Stimulated activated CD4-positive, alpha-beta T cell treated with anti-CD3 and anti-CD28 coated beads, Interleukin-1b, Interleukin-23, amount 100 ng/mL, for 48 hours (primary cell): ENCODE results near the gene KLK7.
"Not testable (repeated sequence)": the region's sequence is repeated elsewhere in the genome, so short reads cannot be mapped to it uniquely, and the experiment has no call there.

Source experiments
- DNase-seq: peaks from one replicate; pipeline ENCODE4 v3.0.0-alpha.2; 2020

The KLK7 gene

DNA sequence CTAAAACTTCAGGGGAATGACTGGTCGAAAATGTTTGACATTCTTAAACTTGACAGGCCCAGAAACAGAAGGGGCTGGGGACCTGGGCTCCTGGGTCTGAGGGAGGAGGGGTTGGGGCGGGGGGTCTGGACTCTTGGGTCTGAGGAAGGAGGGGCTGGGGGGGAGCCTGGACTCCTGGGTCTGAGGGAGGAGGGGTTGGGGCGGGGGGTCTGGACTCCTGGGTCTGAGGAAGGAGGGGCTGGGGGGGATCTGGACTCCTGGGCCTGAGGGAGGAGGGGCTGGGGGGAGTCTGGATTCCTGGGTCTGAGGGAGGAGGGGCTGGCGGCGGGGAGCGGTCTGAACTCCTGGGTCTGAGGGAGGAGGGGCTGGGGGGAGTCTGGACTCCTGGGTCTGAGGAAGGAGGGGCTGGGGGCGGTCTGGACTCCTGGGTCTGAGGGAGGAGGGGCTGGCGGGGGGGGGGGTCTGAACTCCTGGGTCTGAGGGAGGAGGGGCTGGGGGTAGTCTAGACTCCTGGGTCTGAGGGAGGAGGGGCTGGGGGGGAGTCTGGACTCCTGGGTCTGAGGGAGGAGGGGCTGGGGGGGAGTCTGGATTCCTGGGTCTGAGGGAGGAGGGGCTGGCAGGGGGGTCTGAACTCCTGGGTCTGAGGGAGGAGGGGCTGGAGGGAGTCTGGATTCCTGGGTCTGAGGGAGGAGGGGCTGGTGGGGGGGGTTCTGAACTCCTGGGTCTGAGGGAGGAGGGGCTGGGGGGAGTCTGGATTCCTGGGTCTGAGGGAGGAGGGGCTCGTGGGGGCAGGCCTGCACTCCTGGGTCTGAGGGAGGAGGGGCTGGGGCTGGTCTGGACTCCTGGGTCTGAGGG, 8.8 kb downstream of the KLK7 start:
- no peak for DNase-seq

DNA sequence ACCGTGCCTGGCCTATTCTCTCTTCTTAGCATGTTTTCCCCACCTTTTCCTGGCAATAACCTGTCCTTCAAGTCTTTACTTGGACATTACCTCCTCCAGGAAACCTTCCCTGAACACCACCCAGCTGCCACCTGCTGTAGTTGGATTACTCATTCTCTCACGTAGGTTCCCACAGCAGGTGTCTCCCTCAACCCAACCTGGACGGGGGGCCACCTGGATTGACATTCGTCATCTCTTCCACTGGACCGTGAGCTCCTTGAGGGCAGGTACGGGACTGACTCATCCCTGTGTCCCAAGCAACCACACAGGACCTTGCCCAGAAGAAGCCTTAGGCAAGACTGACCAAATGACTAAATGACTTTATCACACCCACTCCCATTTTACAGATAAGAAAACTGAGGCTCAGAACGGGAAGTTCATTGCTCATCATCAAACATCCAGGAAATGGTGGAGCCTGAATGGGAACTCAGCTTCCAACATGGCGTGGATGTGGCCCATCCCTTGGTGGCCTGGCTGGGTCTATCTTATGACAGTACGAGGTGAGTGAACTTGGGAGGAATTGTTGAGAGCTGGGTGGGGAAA, 10.8 kb downstream of the KLK7 start:
- DNase-seq = no peak

DNA sequence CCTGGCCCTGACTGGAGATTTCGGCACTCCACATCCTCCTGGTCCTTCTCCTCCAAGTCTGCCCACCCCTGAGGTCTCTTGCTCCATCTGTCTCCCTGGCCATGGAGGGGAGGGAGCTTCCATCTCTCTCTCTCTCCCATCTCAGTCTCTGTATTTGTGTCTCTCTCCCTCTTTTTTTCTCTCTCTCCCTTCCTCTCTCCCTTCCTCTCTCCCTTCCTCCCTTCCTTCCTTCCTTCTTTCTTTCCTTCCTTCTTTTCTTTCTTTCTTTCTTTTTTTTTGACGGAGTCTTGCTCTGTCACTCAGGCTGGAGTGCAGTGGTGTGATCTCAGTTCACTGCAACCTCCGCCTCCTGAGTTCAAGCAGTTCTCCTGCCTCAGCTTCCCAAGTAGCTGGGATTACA, 13.9 kb downstream of the KLK7 start:
- not testable (repeated sequence) for DNase-seq

DNA sequence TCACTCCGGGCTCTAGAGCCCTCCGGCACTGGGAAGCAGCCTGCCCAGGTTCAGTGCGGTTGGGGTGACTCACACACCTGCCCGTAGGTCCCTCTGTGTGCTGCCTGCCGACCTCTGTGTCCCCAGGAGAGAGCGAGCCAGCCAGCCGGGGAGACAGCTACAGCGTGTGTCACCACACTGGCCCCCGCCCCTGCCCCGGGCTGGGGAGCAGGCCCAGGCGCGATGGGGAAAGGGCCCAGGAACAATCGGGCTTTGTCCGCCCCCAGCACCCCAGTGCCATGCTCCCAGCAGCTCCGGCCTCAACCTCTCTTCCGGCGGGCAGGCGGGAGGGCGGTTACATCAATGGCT, 14.3 kb downstream of the KLK7 start, which contains the start of gene KLK6:
Gene KLK6, minus strand, starts transcription at position 179 of the 348 bp plus-strand sequence. CDS start 1,487 bp downstream, outside the sequence.
- DNase-seq = no peak

DNA sequence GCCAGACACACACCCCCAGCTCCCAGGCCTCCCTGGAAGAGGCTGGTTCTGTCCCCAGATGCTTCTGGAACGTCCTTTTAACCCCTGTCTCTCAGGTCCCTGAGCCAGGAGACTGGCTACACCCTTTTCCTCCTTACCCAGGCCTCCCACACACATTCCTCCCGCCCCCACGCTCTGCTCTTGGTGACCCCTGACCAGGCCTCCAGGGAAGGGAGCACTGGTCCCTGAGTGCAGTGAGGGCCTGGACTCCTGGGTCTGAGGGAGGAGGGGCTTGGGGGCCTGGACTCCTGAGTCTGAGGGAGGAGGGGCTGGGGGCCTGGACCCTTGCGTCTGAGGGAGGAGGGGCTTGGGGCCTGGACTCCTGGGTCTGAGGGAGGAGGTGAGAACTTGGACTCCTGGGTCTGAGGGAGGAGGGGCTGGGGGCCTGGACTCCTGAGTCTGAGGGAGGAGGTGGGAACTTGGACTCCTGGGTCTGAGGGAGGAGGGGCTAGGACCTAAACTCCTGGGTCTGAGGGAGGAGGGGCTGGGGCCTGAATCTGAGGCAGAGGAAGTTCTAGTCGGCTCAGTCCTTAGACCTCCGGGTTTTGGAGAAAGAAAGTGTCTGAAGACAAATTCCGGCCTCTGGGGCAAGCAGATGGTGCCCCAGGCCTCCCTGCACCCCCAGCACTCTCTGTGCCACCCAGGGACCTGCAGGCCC, 14.9 kb downstream of the KLK7 start:
- no peak for DNase-seq

DNA sequence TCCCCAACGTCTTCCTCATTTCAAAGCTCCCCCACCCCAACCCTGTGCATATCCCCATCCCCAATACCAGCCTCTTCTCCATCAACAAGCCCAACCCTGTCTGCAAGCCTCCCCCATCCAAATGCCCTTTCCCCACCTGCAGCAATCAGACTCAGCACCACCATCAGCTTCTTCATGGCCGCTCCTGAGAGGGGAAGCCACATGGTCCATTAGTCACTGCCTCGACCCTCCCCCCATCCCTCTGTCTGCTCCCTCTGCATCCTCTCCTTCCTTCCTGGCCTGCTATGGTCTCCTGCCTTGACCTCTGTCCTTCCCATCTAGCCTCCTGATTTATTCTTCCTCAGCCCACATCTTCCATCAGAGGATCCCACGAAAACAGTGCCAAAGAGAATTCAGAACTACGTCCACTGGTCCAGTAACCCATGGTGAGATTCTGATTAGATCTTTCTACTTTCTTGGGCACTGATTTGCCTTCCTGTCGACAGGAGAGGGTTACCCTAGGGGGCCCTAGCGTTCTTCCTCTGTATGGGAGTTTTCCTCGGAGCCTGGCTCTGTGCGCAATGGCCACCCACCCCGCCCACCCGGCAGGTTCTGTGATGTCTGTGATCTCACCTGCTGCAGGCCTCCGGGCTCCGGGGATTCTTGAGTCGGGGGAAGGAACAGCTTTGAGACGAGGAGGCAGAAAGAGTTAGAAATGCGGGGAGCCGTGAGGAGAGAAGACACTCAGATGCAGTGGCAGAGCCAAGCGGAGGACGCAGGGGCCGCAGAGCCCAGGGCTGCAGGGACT, 15.6 kb downstream of the KLK7 start:
- no peak for DNase-seq

DNA sequence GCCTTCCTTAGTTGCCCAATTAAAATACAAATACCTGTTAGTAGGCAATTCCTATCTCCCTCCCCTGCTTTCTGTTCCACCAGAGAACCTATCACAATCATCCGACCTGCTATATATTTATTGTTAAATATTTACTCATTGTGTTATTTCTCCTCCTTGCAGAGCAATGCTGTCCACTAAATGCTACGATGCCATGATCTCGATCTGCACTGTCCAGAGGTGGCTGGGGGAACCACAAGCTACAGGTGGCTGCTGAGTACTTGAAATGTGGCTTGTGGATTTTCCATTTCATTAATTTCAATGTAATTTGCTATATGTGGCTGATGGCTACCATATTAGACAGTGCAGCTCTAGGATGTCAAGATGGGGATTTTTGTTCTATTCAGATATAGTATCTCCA, 19.5 kb downstream of the KLK7 start:
- no peak for DNase-seq

DNA sequence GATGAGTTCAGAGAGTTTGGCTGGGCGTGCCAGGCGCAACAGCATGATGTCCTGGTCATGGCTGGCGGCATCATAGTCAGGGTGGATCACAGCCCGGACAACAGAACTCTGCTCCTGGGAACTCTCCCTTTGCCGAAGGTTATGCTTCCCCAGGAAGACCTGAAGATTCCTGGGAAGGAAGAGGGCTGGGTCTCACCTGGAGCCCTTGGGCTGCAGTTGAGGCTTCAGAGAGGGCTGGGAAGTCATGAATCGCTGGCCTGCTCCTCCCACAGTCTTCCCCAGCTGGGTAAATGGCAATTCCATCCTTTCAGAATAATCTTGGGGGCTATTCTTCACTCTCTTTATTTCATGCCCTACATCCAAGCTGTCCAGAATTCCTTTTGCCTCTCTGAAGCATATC, 20.3 kb downstream of the KLK7 start:
- DNase-seq = no peak

DNA sequence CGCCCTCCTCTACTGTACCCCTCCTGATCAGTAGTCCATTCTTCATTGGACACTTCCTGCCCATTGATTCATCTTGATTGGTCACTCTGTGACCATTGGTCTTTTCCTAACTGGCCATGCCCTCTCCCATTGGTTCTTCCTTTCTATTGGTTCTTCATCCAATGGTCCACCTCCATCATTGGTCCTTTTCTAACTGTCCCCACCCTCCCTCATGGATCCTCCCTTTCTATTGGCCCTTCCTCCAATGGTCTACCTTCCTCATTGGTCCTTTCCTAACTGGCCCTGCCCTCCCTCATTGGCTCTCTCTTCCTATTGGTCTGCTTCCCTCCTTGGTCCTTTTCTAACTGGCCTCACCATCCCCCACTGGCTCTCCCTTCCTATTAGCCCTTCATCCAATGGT, 21.5 kb downstream of the KLK7 start:
- no peak for DNase-seq

DNA sequence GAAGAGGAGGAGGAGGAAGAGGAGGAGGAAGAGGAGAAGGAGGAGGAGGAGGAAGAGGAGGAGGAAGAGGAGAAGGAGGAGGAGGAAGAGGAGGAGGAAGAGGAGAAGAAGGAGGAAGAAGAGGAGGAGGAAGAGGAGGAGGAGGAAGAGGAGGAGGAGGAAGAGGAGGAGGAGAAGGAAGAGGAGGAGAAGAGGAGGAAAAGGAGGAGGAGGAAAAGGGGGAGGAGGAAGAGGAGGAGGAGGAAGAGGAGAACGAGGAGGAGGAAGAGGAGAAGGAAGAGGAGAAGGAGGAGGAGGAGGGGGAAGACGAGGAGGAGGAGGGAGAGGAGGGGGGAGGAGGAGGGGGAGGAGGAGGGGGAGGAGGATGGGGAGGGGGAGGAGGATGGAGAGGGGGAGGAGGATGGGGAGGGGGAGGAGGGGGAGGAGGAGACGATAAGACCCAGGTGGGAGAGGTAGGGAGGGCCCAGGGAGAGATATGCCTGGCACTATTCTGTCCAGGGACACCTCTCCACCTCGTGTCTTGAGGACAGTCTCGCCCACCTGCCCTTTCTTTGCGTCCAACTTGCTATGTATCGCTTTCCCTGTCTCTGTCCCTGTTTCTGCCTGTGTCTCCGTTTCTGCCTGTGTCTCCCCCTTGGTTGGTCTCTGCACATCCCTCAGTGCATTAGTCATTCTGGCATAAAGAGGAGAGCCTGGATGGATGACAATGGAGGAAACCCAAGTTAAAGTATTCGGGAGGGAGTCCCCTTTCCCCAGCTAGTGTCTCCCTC, 23.8 kb downstream of the KLK7 start:
- DNase-seq = no peak

DNA sequence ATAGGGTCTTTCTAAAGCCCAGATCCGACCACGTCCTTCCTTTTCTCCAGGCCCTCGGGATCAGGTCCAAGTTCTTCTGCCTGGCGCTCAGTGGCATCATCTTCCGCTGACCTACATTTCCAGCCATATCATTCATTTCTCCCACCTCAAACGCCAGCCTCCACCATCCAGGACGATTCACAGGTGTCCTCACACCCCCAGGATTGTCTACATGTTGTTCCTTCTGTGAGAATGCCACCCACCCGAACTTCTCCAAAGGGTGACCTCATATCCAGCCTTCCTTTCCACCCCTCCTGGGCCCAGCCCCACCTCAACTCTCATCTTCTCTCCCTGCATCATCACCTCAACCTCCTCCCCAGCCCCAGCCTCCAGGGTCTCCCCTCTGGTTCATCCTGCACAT, 26.1 kb downstream of the KLK7 start:
- no peak for DNase-seq

DNA sequence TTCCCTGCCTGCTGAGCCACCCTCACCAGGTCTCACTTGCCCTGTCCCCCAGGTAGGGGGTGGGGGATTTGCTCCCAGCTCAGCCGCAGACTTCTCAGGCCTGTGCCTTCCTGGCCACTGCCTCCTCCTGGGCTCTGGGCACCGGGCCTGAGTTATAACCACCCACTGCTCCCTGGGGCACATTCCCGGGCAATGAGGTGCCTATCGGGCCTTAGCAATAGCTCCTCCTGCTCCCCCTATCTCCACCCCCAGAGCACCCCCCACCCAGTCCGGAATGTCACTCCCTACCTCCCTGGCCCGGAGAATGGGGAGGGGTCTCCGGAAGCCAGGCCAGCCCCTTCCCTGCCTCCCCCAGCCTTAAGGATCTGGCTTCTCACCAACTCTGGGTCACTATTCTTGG, 30.8 kb downstream of the KLK7 start, which contains the start of gene KLK5:
Gene KLK5, minus strand, starts transcription at position 129 of the 400 bp plus-strand sequence. CDS start 381 bp downstream, outside the sequence.
- no peak for DNase-seq

DNA sequence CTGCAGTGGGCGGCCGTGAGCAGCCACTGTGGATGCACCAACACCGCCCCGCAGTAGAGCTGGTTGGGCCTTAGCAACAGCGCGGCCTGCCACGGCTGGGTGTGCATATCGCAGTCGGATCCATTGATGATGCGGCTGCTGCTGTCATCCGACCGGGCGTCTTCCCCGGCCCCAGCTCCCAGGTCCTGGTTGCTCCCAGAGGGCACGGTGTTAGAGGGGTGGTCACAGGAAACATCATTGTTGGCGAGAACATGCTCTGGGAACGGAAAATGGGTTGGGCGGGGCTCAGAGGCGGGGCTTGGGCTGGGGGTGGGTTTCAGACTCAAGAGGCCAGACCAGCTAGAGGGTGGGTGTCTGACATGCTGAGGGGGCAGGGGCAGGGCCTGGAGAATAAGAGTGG, 33.9 kb downstream of the KLK7 start:
- DNase-seq = no peak

DNA sequence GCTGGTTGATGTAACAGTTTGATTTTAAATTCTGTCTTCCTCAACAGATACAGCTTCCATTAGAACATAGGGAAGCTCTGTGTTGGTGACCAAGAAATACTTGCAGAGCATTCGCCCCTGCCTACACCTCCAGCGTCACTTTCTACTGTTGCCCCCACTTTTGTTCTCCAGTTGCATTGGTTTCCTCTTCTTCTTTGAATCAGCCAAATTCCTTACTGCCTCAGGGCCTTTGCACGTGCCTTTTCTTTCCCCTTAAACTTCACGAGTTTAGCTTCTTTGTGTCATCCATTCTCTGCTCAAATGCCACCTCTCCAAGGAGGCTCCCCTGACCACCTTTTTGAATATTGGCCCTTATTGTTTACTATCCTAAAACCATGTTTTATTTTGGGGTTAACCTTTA, 36.6 kb downstream of the KLK7 start:
- no peak for DNase-seq

DNA sequence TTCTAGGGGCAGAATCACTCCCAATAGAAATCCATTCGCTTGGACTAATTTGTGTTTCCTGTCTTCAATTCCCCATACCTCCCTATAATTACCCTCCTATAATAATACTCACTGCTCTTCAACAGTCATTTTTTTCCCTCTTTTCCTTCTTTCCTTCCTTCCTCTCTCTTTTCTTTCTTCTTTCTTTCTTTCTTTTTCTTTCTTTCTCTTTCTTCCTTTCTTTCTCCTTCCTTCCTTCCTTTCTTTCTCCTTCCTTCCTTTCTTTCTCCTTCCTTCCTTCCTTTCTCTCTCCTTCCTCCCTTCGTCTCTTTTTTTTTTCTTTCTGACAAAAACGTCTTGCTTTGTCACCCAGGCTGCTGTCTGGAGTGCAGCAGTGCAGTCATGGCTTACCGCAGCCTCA, 38.9 kb downstream of the KLK7 start:
- DNase-seq = no peak

DNA sequence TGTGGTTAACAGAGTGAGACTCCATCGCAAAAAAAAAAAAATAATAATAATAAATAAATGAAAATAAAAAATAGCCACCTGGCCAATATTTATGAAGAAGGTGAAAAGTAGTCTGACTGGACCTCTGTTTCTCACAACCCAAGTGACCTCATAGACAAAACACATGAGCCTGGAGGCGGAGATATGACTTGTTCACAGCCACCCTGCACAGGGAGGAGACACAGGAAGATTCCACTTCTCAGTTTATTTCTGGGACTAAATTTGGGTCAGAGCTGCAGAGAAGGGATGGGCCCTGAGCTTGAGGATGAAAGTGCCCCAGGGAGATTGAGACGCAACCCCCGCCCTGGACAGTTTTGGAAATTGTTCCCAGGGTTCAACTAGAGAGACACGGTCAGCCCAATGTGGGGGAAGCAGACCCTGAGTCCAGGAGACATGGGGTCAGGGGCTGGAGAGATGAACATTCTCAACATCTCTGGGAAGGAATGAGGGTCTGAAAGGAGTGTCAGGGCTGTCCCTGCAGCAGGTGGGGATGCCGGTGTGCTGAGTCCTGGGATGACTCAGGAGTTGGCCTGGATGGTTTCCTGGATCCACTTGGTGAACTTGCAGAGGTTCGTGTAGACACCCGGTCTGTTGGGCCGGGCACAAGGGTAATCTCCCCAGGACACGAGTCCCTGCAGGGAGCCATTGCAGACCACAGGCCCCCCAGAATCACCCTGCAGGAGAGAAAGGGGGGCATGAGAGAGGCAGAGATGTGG, 40.5 kb downstream of the KLK7 start:
- no peak for DNase-seq

DNA sequence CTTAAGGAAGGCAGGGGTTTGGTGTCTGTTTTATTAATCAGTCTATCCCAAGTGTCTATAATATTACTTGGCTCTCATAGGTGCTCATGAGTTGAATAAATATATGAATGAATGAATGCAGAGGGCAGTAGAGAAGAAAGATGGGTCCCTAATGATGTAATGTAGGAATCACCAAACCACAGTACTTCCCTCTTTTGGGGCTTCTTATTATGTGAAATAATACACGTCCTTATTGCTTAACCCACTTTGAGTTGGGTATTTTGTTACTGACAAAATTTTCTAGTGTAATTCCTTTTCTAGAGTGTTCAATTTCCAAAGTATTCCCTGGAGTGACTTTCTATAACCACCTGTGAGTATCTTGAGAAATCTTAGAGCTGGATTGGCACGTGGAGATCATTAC, 44.1 kb downstream of the KLK7 start:
- DNase-seq = no peak

DNA sequence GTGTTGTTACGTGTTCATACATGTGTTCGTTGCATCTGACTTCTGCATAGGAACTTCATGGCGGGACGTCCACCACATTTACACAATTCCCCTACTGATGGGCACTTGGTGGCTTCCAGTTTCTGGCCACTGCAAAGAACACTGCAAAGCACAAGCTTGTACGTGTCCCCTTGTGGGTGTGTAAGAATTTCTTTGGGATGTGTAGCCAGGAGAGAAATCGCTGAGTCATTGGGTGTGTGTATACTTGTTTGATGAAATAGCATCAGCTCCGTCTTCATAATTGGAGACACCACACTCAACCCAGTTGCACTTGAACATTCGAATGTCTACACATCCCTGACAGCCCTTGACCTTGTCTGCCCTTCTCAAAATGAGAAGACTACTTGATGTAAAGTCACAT, 50.1 kb downstream of the KLK7 start:
- no peak for DNase-seq

DNA sequence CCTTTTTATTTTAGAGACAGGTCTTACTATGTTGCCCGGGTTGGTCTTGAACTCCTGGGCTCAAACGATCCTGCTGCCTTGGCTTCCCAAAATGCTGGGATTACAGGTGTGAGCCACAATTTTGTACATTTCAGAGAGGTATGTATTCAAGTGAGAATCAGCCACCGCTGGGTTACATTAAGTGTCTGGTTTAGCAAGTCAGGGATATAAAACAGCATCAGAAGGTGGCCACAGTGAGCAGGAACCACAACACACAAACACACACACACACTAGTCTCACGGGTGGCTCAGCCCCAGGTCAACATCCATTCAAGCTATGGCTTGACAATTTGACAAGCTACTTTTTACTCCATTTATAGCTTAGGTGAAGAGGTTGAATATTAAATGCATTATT, 51.0 kb downstream of the KLK7 start:
- no peak for DNase-seq

DNA sequence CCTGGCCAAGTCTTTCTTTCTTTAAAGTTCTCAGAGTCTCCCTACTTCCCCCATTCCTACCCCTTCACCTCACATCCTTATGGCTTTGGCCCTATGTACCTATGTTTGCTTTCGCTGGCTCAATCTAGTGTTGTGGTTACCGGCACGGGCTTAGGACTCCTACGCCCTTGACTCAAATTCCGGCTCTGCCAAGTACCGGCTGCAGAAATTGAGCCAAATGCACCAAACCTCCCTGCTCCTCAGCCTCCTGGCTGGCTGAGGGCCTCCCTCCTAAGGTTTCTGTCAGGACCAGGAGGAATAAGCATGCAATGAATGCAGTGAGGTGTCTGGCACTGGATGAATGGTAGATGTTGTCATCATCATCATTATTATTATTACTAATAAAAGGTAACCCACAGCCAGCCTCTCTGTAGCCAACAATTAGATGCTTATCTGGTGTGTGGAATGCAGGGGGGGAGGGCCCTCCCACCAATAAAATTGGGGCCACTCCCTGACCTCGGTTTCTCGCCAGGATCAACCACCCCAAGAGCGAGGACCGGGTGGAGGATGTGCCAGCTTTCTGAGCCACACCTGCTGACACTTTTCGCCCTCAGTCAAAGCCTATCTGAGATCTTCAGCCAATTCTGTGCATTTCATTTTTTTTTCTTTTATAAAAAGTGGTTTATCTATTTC, 51.6 kb downstream of the KLK7 start:
- no peak for DNase-seq

DNA sequence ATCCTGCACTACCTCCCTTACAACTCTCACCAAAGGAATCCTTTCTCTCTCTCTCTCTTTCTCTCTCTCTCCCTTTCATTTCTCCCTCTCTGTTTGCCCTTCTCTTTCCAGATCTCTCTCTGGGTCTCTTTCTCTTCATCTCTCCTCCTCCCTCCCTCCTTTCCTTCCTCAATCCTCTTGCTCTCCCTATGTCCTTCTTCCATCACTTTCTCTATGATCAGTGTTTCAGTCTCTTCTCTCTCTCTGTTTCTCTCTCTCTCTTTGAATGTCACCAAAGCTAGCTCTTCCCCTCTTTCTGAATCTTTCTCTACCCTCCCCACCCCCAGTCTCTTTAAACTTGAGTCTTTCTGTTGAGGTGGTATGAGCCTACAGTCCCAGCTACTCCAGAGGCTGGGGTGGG, 52.7 kb downstream of the KLK7 start:
- DNase-seq = no peak
